Fibroblast of pulmonary artery (primary cell): Measurements from ENCODE around the gene TST.

Experiments
- DNase-seq: peaks from one replicate; pipeline ENCODE4 v3.0.0-alpha.2; 2010; ENCODE audit warnings: low read depth
- H3K4me3 ChIP-seq: replicated peaks from 2 replicates; pipeline ENCODE4 v1.5.1; 2011; ENCODE audit warnings: low read depth, mild to moderate bottlenecking, control low read depth, low read length, moderate library complexity
- TF ChIP-seq, protein P1 (sequence below): IDR thresholded peaks from 2 replicates; pipeline ENCODE4 v1.5.1; 2011; ENCODE audit warnings: mild to moderate bottlenecking, control low read depth, low read length, inconsistent platforms; ENCODE audit errors: missing control alignments

The TST gene

DNA sequence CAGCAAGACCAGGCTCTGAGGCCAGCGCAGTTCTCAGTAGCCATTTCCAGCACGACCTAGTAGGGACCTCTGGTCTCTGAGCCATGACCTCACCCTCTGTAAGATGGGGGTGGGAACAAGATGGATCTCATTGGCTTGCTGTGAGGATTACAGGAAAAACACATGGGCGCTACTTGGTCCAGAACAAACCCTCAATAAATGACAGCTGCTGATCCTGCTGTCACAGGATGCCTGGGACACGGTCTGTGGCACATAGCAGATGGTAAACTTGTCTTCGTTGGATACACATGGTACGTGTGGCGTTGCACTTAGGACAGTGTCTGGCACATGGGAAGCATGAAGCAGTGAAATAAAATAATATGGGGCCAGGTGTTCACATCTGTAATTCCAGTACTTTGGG lies 27.8 kb upstream of the TST start:
- TF ChIP-seq, protein P1, sequence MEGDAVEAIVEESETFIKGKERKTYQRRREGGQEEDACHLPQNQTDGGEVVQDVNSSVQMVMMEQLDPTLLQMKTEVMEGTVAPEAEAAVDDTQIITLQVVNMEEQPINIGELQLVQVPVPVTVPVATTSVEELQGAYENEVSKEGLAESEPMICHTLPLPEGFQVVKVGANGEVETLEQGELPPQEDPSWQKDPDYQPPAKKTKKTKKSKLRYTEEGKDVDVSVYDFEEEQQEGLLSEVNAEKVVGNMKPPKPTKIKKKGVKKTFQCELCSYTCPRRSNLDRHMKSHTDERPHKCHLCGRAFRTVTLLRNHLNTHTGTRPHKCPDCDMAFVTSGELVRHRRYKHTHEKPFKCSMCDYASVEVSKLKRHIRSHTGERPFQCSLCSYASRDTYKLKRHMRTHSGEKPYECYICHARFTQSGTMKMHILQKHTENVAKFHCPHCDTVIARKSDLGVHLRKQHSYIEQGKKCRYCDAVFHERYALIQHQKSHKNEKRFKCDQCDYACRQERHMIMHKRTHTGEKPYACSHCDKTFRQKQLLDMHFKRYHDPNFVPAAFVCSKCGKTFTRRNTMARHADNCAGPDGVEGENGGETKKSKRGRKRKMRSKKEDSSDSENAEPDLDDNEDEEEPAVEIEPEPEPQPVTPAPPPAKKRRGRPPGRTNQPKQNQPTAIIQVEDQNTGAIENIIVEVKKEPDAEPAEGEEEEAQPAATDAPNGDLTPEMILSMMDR = no peak
- H3K4me3 ChIP-seq = no peak overlapping the region
- no peak for DNase-seq

DNA sequence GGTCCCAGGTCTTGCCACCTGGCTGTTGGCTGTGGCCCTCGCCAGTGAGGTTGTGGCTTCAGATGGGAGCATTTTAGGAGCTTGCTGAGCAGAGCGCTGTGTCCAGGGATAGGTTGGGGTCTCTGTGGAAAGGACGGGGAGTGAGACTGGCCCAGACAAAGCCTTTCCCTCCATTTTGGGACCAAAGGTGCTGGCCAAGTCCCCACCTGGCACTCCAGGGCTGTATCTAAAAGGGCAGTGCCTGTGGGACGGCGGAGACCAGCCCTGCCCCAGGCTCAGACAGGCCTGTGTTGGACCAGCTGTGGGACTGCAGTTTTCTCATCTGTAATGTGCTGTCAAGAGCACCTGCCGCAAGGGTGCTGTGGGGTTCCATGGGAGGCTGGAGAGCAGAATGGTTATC lies 27.3 kb upstream of the TST start:
- no peak overlapping the region for H3K4me3 ChIP-seq
- TF ChIP-seq, protein P1 = no peak
- DNase-seq = no peak

DNA sequence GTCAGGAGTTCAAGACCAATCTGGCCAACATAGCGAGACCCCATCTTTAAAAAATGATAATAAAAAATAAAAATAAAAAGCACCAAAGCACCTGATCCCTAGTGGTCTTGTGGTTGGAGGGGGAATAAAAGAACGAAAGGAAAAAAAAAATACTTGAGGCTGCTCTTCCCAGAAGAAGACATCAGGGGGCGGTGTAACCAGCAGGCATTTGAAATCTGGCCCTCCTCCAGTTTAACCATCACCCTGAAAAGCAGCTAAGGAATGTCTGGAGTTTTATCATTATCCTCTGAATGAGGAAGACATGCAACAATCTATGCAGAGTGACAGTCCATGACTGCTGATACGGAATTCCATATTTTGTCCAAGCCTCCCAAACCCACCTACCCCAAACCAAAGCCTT lies 26.7 kb upstream of the TST start:
- TF ChIP-seq, protein P1 = peak; percentile 69
- DNase-seq = peak; percentile 65
- H3K4me3 ChIP-seq = no peak overlapping the region

DNA sequence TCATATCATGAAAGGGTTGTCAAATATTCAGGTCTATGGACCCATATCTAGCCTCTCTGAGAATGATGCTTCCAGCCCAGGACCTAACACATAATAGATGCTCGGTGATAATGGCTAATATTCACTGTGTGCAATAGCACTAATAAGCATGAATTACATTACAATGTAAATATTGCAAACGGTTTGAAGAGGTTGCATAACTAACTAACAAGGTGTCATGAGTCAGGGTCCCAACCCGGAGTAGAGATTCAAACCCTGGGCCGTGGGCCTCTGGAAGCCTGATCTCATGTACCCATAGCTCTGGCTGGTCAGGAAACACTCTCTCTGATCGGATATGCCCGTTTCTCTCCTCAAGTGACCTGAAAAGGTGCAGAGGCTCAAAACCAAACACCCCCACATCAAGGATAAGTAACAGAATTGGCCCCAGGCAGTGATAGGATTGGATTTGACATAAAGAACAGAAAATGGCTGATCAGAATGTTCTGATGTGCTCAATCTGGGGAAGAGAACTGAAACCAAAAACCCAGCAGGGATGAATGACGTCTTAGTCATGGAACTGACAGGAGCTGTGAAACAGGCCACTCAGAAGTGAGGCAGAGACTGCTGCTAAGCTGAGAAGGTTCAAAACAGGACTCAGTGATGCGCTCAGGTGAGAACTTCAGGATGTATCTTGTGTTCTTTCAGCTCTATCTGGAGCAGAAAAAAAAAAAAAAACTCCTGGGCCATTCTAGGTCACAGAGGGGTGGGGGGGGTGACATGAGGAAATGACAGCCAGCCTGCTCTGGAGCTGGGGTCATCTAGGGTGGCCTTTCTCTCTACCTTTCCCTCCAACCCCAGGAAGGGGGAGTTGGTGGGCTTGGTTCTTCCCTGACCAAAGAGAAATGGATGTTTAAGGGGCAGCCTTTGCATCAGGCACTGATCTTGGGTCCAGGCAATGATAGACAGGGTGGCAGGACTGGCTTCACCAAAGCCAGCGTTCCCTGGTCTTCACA lies 25.7 kb upstream of the TST start:
- DNase-seq = no peak
- TF ChIP-seq, protein P1 = no peak
- no peak overlapping the region for H3K4me3 ChIP-seq

DNA sequence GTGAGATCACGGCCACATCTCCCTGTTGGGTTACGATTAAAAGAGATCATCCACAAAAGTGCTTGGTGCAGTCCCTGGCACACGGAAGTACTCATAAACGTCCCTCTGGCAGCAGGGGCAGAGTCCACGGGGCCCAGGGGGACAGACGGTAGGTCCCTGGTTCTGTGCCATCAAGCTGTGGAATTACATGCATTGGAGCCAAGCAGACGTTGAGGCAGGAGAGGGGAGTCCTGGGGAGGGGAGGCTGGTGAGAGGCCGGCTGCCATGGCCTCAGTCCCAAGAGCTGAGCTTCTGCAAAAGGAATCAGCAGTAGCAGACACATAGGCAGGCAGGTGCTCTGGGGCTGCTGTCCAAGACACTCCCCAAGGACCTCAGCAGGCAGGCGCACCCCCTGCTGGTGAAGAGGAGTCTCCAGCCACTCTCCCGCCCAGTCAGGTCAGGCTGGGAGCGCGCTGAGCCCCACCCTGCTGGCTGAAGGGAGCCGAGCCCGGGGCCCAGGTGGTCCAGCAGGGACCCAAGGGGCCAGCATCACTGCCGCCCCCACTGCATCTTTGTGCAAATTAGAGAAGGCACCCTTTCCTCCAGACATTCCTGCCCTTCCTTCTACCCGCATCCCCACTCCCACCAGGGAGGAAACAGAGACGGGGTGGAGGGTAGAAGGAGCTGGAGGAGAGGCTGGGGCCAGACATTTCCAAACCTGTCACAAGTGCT lies 24.7 kb upstream of the TST start:
- TF ChIP-seq, protein P1 = peak; percentile 64
- DNase-seq = peak; percentile 63
- no peak overlapping the region for H3K4me3 ChIP-seq

DNA sequence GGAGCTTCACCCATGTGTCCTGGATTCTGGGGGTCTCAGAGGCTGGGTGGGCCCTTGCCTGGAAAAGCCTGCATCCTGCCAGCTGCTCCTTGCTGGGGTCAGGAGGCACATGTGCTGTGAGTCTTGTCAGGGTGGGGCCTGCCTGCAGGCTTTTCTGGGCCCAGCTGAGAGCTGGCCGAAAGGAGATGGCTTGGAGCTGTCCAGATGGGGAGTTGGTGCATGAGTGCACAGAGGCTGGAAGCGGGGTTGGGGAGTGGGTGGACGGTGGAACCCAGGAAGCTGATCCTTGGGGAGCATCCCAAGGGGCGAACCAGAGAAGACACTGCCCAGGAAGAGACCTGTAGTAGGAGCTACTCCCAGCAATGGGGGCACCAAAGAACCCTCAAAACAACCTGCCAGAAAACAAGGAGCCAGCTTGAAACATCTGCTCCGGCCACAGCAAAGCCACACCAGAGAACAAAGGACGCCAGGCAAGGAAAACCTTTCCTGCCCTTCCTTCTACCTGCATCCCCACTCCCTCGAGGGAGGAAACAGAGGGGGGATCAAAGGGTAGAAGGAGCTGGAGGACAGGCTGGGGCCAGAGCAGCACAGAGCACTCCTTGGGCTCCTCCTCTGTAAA lies 24.1 kb upstream of the TST start:
- DNase-seq = no peak

More for the DNA sequence above, 24.1 kb upstream of the TST start:
- no peak overlapping the region for H3K4me3 ChIP-seq
- TF ChIP-seq, protein P1 = no peak
